ENCODE measurements around the gene MYH10. TPM values are rescaled to one million over a fixed set of nuclear protein-coding genes. Genes with fewer than 3 reads are reported as not detected.

The MYH10 gene
- total RNA-seq, 2 donors from 2014 or later: 251 to 257 TPM

- Mint-ChIP-seq H3K9me3 (no peaks in the 10 kb centered on the region), H3K4me3 (no peak overlapping the region), H3K4me1 (peaks cover 23% of the 10 kb centered on the region), H3K27ac (no peak overlapping the region), H3K36me3 (ENCODE audit: low read depth) (no peaks in the 10 kb centered on the region), H3K27me3 (ENCODE audit: insufficient read depth) (no peaks in the 10 kb centered on the region)
- no peaks in the 10 kb centered on the region for H3K36me3 ChIP-seq (ENCODE audit: control insufficient read depth, insufficient read depth, low read length)
- H3K9ac ChIP-seq (ENCODE audit: extremely low read depth, low read length, poor library complexity, severe bottlenecking): no peak overlapping the region
- no peaks in the 10 kb centered on the region for H3K9me3 ChIP-seq (ENCODE audit: control insufficient read depth, low read length)
- WGBS, 2 experiments (ENCODE audit: insufficient coverage in 1 of 2, insufficient read length in 1 of 2): 89 to 90% methylated on average over 5 to 7 of the region's 7 CpGs
- H3K27me3 ChIP-seq (ENCODE audit: control insufficient read depth, insufficient read depth, low read length, poor library complexity, severe bottlenecking): no peaks in the 10 kb centered on the region
- peak; percentile 44 for DNase-seq
- TF ChIP-seq CTCF (conservative IDR thresholded peaks at IDR 0.05): no peak
- H3K4me3 ChIP-seq (ENCODE audit: low read length): no peak overlapping the region
- no peaks in the 10 kb centered on the region for H3K4me1 ChIP-seq (ENCODE audit: control insufficient read depth, insufficient read depth, low read length)
- H3K27ac ChIP-seq (ENCODE audit: low read depth, low read length): no peak overlapping the region
These were observed 199.6 kb downstream of the MYH10 start for GRCh38 chr17:8430966-8431365.

GRCh38 chr17:8426802-8427201 is 203.7 kb downstream of the MYH10 start:
- no peaks in the 10 kb centered on the region for H3K36me3 Mint-ChIP-seq (ENCODE audit: low read depth)
- H3K4me3 Mint-ChIP-seq: no peak overlapping the region
- H3K9me3 ChIP-seq (ENCODE audit: control insufficient read depth, low read length): no peaks in the 10 kb centered on the region
- WGBS, 2 experiments (ENCODE audit: insufficient coverage in 1 of 2, insufficient read length in 1 of 2): 97% methylated on average over 3 of the region's 3 CpGs; no CpG with 5 or more reads in 1 of the 2 experiments
- peaks cover 9% of the 10 kb centered on the region for H3K4me1 Mint-ChIP-seq
- H3K27ac Mint-ChIP-seq: no peak overlapping the region
- peak; percentile 52 for DNase-seq
- peak; percentile 39 for TF ChIP-seq CTCF (conservative IDR thresholded peaks at IDR 0.05)
- H3K27ac ChIP-seq (ENCODE audit: low read depth, low read length): no peak overlapping the region
- H3K9ac ChIP-seq (ENCODE audit: extremely low read depth, low read length, poor library complexity, severe bottlenecking): no peak overlapping the region
- no peaks in the 10 kb centered on the region for H3K4me1 ChIP-seq (ENCODE audit: control insufficient read depth, insufficient read depth, low read length)
- no peak overlapping the region for H3K4me3 ChIP-seq (ENCODE audit: low read length)
- H3K27me3 ChIP-seq (ENCODE audit: control insufficient read depth, insufficient read depth, low read length, poor library complexity, severe bottlenecking): no peaks in the 10 kb centered on the region
- H3K36me3 ChIP-seq (ENCODE audit: control insufficient read depth, insufficient read depth, low read length): no peaks in the 10 kb centered on the region
- peaks cover 3% of the 10 kb centered on the region for H3K27me3 Mint-ChIP-seq (ENCODE audit: insufficient read depth)
- no peaks in the 10 kb centered on the region for H3K9me3 Mint-ChIP-seq

GRCh38 chr17:8426094-8426720 is 204.3 kb downstream of the MYH10 start:
- H3K36me3 ChIP-seq (ENCODE audit: control insufficient read depth, insufficient read depth, low read length): no peaks in the 10 kb centered on the region
- no peak for TF ChIP-seq CTCF (conservative IDR thresholded peaks at IDR 0.05)
- no peak overlapping the region for H3K27ac ChIP-seq (ENCODE audit: low read depth, low read length)
- H3K4me3 ChIP-seq (ENCODE audit: low read length): no peak overlapping the region
- WGBS, 2 experiments (ENCODE audit: insufficient coverage in 1 of 2, insufficient read length in 1 of 2): 82 to 97% methylated on average over 3 to 6 of the region's 6 CpGs
- DNase-seq: peak; percentile 26
- no peak overlapping the region for H3K4me3 Mint-ChIP-seq
- no peaks in the 10 kb centered on the region for H3K9me3 Mint-ChIP-seq
- H3K9me3 ChIP-seq (ENCODE audit: control insufficient read depth, low read length): no peaks in the 10 kb centered on the region
- no peaks in the 10 kb centered on the region for H3K4me1 ChIP-seq (ENCODE audit: control insufficient read depth, insufficient read depth, low read length)
- peaks cover 3% of the 10 kb centered on the region for H3K27me3 Mint-ChIP-seq (ENCODE audit: insufficient read depth)
- no peak overlapping the region for H3K27ac Mint-ChIP-seq
- H3K9ac ChIP-seq (ENCODE audit: extremely low read depth, low read length, poor library complexity, severe bottlenecking): no peak overlapping the region
- no peaks in the 10 kb centered on the region for H3K36me3 Mint-ChIP-seq (ENCODE audit: low read depth)
- H3K4me1 Mint-ChIP-seq: peaks cover 6% of the 10 kb centered on the region
- H3K27me3 ChIP-seq (ENCODE audit: control insufficient read depth, insufficient read depth, low read length, poor library complexity, severe bottlenecking): no peaks in the 10 kb centered on the region

Other genes starting within 250 kb of the MYH10 start
- 1,000 to 10,000 TPM; 1,739 to 2,129 TPM for gene RPL26, start 247.5 kb downstream of the MYH10 start, total RNA-seq
- not detected for gene RNF222, start 232.9 kb downstream of the MYH10 start, total RNA-seq
- 10 to 100 TPM; 60.4 to 61.2 TPM for gene NDEL1, start 194.8 kb downstream of the MYH10 start, total RNA-seq
- not detected for gene CCDC42, start 114.1 kb upstream of the MYH10 start, total RNA-seq
- gene SPDYE4, start 127.8 kb upstream of the MYH10 start, total RNA-seq: not detected
- gene MFSD6L, start 168.6 kb upstream of the MYH10 start, total RNA-seq: 1 to 10 TPM; 3.3 to 5.1 TPM
- gene PIK3R6, start 236.9 kb upstream of the MYH10 start, total RNA-seq: 1 to 10 TPM; 2.1 to 2.5 TPM